ENCODE results near the gene UMODL1.

GRCh38 chr21:42140196-42140934, 69.2 kb downstream of the UMODL1 start:
- TF ChIP-seq POLR2A (IDR thresholded peaks at IDR 0.05; ENCODE audit: low read depth, low read length) (no peak), POLR2AphosphoS5 (IDR thresholded peaks at IDR 0.05; ENCODE audit: low read depth, low read length) (no peak), TAF1 (IDR thresholded peaks at IDR 0.05; ENCODE audit: borderline replicate concordance, low read depth, low read length) (no peak)

Measured in GM12892 (cell line).